Transverse colon (tissue), 4 donors: ENCODE measurements around the gene C16orf89. TPM values are rescaled to one million over a fixed set of nuclear protein-coding genes. Genes with fewer than 3 reads are reported as not detected.

Source experiments
- DNase-seq: peaks from one replicate; pipeline ENCODE4 v3.0.0-alpha.2; 2019
- H3K27ac ChIP-seq, 4 donors: fragments of 200-600 bp; sonication (generic); 2 replicates each; pipeline ENCODE4 v1.5.1; 2016 to 2018; ENCODE audit warnings: inconsistent platforms in 4 of 4
- H3K27me3 ChIP-seq: fragments of 200-600 bp; sonication (generic); 2 replicates; pipeline ENCODE4 v1.5.1; 2017; ENCODE audit warnings: inconsistent platforms
- H3K36me3 ChIP-seq, 4 donors: fragments of 200-600 bp; sonication (generic); 2 replicates each; pipeline ENCODE4 v1.5.1; 2017 to 2019; ENCODE audit warnings: inconsistent platforms in 4 of 4
- H3K4me1 ChIP-seq, 4 donors: fragments of 200-600 bp; sonication (generic); 2 replicates each; pipeline ENCODE4 v1.5.1; 2017 to 2020; ENCODE audit warnings: inconsistent platforms in 4 of 4
- H3K4me3 ChIP-seq, 4 donors: fragments of 200-600 bp; sonication (generic); 1 replicate in 1 of 4; 2 replicates in 3 of 4; pipeline versions ENCODE4 v1.5.1 to v1.6.1; 2017 to 2019; ENCODE audit warnings: inconsistent platforms in 4 of 4
- H3K9me3 ChIP-seq, 2 donors: fragments of 200-600 bp; sonication (generic); 2 replicates each; pipeline ENCODE4 v1.5.1; 2017 to 2019; ENCODE audit warnings: inconsistent platforms in 2 of 2
- EP300 ChIP-seq: sonication (generic); formaldehyde crosslinking; IDR thresholded peaks from one replicate; pipeline ENCODE4 v1.6.1; 2017; ENCODE audit warnings: antibody characterized with exemption, low read depth
- POLR2A ChIP-seq: fragments of 450-650 bp; IDR thresholded peaks from one replicate; pipeline ENCODE4 v1.6.1; 2016; ENCODE audit warnings: antibody characterized with exemption, mild to moderate bottlenecking, moderate library complexity
- POLR2AphosphoS5 ChIP-seq, 3 donors: sonication (generic); formaldehyde crosslinking; IDR thresholded peaks; one replicate each; pipeline ENCODE4 v1.6.1; 2016; ENCODE audit warnings: antibody characterized with exemption in 3 of 3
- whole genome bisulfite sequencing, 2 donors: methylation state at CpG; one replicate each; pipeline ENCODE4 v1.1.5; 2018; ENCODE audit warnings: low coverage in 1 of 2; 5-methylcytosine and 5-hydroxymethylcytosine counted together
- in situ Hi-C, 4 donors: fragments of 200-750 bp; cut with MboI; loops; one replicate each; pipeline versions ENCODE4 v1.15.0 to v1.15.1; 2017; ENCODE audit warnings: low sequenced_read_pairs in 3 of 4, low pct_ligation_motif_present in 1 of 4, low pct_unique_long_range_greater_than_20kb in 1 of 4
- intact Hi-C: fragments of 100-400 bp; cut with DNase I; formaldehyde crosslinking; loops from one replicate; pipeline ENCODE4 v1.15.1; 2023; ENCODE audit warnings: low total_unique reads
- total RNA-seq, 4 donors: library from RNA; depleted of rRNA; stranded (reverse); fragments of >200 nt; gene quantifications; one replicate each; pipeline ENCODE4 v1.1.0, GENCODE V29; 2016
- TF ChIP-seq, protein P1 (sequence below), 5 experiments: fragments of 200-600 bp in 3 of 5; fragments of 450-650 bp in 2 of 5; sonication (generic) in 3 of 5; IDR thresholded peaks; 1 replicate in 2 of 5; 2 replicates in 3 of 5; pipeline ENCODE4 v1.5.1; 2016 to 2017; ENCODE audit warnings: antibody characterized with exemption in 5 of 5, inconsistent platforms in 3 of 5, mild to moderate bottlenecking in 2 of 5, moderate library complexity in 1 of 5

C16orf89 gene
- total RNA-seq, 4 donors from 2014 or later, result 1.5 to 8.6 TPM; not detected in 2

DNA sequence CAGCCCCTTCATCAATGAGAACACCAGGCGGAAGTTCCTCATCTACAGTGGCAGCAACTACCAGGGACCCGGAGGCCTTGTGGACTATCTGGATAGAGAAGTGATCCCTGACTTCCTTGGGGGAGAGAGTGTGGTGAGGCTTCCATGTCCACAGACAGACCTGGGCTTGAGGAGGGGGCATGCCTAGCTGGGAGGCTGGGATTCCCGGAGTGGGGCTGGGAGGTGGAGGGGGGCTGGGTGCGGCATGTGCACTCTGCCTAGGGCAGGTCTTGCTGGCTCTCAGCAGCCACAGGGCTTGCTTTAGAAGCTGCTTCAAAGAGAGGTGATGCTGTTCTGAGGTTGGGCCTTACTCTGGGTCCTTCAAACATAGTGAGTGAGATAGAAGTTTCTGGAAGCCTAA, 59.8 kb downstream of the C16orf89 start:
- Histone ChIP-seq H3K27me3 (no peaks in the 10 kb centered on the region), H3K9me3 (no peaks in the 10 kb centered on the region), H3K4me3 (no peak overlapping the region), H3K36me3 (no peaks in the 10 kb centered on the region), H3K4me1 (no peaks in the 10 kb centered on the region), H3K27ac (no peak overlapping the region)
- no peak for TF ChIP-seq POLR2A
- TF ChIP-seq, protein P1, sequence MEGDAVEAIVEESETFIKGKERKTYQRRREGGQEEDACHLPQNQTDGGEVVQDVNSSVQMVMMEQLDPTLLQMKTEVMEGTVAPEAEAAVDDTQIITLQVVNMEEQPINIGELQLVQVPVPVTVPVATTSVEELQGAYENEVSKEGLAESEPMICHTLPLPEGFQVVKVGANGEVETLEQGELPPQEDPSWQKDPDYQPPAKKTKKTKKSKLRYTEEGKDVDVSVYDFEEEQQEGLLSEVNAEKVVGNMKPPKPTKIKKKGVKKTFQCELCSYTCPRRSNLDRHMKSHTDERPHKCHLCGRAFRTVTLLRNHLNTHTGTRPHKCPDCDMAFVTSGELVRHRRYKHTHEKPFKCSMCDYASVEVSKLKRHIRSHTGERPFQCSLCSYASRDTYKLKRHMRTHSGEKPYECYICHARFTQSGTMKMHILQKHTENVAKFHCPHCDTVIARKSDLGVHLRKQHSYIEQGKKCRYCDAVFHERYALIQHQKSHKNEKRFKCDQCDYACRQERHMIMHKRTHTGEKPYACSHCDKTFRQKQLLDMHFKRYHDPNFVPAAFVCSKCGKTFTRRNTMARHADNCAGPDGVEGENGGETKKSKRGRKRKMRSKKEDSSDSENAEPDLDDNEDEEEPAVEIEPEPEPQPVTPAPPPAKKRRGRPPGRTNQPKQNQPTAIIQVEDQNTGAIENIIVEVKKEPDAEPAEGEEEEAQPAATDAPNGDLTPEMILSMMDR (IDR thresholded peaks at IDR 0.05), result no peak
- no peak for TF ChIP-seq POLR2AphosphoS5 (IDR thresholded peaks at IDR 0.05)
- no peak for TF ChIP-seq EP300
- no peak for DNase-seq
- intact Hi-C loops, result no loop called here
- in situ Hi-C loops, result no loop called here
- WGBS, 2 donors, result 79% methylated on average over 4 of the region's 4 CpGs; no CpG with 5 or more reads in 1 of the 2 donors

DNA sequence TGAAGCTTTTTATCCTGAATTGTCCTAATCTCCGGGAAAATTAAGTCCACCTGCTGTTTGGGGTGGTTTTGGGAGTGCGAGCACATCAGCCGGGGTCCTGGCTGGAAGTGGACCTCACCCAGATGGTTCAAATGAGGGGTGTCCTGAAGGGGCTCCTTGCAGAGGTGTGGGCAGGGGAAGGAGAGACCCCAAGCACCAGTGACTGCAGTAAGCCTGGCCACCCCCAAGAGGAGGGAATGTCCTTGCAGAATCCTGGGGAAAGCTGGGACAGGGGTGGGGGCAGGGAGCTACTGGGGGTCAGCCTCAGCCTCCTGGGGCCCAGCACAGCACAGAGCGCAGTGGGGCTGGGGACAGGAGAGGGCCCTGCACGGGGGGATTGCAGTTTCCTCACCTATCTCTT, 61.4 kb downstream of the C16orf89 start:
- Histone ChIP-seq H3K27ac (no peak overlapping the region), H3K9me3 (no peaks in the 10 kb centered on the region), H3K4me3 (no peak overlapping the region), H3K4me1 (no peaks in the 10 kb centered on the region), H3K27me3 (no peaks in the 10 kb centered on the region), H3K36me3 (no peaks in the 10 kb centered on the region)
- DNase-seq, result no peak
- no peak for TF ChIP-seq POLR2AphosphoS5 (IDR thresholded peaks at IDR 0.05)
- TF ChIP-seq, protein P1 (IDR thresholded peaks at IDR 0.05), result no peak
- no peak for TF ChIP-seq EP300
- TF ChIP-seq POLR2A, result no peak
- 84% methylated on average over 5 of the region's 5 CpGs; no CpG with 5 or more reads in 1 of the 2 donors for WGBS, 2 donors
- in situ Hi-C loops (no loop called here), intact Hi-C loops (no loop called here)

DNA sequence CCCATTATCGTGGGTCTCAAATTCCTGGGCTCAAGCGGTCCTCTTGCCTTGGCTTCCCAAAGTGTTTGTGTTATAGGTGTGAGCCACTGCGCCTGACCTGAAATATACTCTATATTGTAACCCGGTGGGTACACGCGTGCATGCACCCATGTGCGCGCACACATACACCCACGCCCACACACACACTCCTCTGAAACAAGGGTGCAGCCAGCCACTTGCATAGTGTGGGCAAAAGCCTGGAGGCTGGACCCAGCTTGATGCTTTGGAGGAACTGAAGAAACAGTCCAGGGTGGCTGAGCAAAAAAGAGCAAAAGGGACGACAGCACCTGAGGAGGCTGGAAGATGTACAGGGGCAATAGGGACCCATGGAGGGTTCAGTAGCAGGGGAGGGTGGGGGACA, 61.9 kb downstream of the C16orf89 start:
- no peaks in the 10 kb centered on the region for H3K9me3 ChIP-seq
- H3K36me3 ChIP-seq, result no peaks in the 10 kb centered on the region
- in situ Hi-C loops, result no loop called here
- TF ChIP-seq EP300 (no peak), POLR2AphosphoS5 (IDR thresholded peaks at IDR 0.05) (no peak), POLR2A (no peak)
- TF ChIP-seq, protein P1 (IDR thresholded peaks at IDR 0.05), result no peak
- no peak overlapping the region for H3K27ac ChIP-seq
- intact Hi-C loops, result no loop called here
- H3K4me3 ChIP-seq, result no peak overlapping the region
- 90 to 100% methylated on average over 1 to 10 of the region's 10 CpGs for WGBS, 2 donors
- H3K4me1 ChIP-seq, result no peaks in the 10 kb centered on the region
- DNase-seq, result no peak
- H3K27me3 ChIP-seq, result no peaks in the 10 kb centered on the region

DNA sequence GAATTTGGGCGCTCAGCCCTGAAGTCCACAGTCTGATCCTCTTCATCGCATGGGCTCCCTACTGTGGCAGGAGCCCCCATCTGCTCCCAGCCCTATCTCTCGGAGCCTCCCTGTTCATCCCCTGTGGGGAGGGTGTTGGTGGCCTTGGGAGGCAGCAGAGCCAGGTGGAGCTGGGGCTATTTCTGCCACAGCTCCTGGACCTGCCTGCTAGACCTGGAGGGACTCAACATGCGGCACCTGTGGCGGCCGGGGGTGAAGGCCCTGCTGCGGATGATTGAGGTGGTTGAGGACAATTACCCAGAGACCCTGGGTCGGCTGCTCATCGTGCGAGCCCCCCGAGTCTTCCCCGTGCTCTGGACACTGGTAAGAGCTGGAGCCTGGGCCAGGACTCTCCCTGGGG, 62.5 kb downstream of the C16orf89 start:
- H3K4me1 ChIP-seq, result no peaks in the 10 kb centered on the region
- TF ChIP-seq POLR2AphosphoS5 (IDR thresholded peaks at IDR 0.05), result no peak
- no peak for TF ChIP-seq POLR2A
- TF ChIP-seq, protein P1 (IDR thresholded peaks at IDR 0.05), result no peak
- TF ChIP-seq EP300, result no peak
- DNase-seq, result no peak
- H3K9me3 ChIP-seq, result no peaks in the 10 kb centered on the region
- H3K36me3 ChIP-seq, result no peaks in the 10 kb centered on the region
- in situ Hi-C loops, result no loop called here
- no peaks in the 10 kb centered on the region for H3K27me3 ChIP-seq
- intact Hi-C loops, result no loop called here
- 88% methylated on average over 12 of the region's 12 CpGs; no CpG with 5 or more reads in 1 of the 2 donors for WGBS, 2 donors
- H3K27ac ChIP-seq, result no peak overlapping the region
- no peak overlapping the region for H3K4me3 ChIP-seq
